PC-3 (cell line): ENCODE results near the gene MYB.

Experiments
- CTCF ChIP-seq: fragments of 300-600 bp; sonication (generic); conservative IDR thresholded peaks from 2 replicates; pipeline ENCODE4 v1.5.1; 2017; ENCODE audit warnings: antibody characterized with exemption, low read depth, mild to moderate bottlenecking, low read length
- EZH2 ChIP-seq: fragments of 300-600 bp; sonication (generic); IDR thresholded peaks from one replicate; pipeline ENCODE4 v1.6.1; 2017; ENCODE audit warnings: antibody characterized with exemption, mild to moderate bottlenecking, low read length; ENCODE audit not compliant: unreplicated experiment
- EZH2phosphoT487 ChIP-seq: fragments of 300-600 bp; sonication (generic); IDR thresholded peaks from 2 replicates; pipeline ENCODE4 v1.6.1; 2018; ENCODE audit warnings: mild to moderate bottlenecking, antibody characterized with exemption, low read length, borderline replicate concordance

- TF ChIP-seq EZH2 (no peak), CTCF (no peak), EZH2phosphoT487 (no peak)
These were observed 16.1 kb upstream of the MYB start for GRCh38 chr6:135165031-135165430.
